Smooth muscle cell (in vitro differentiated cells): ENCODE data around the gene BLOC1S1. TPM values are rescaled to one million over a fixed set of nuclear protein-coding genes. Genes with fewer than 3 reads are reported as not detected.

ENCODE experiments used
- DNase-seq: peaks from one replicate; lab custom pipeline; 2025; ENCODE audit not compliant: unreplicated experiment; lab: John Stamatoyannopoulos, UW
- H2AFZ ChIP-seq: fragments of 200-600 bp; sonication (generic); 2 replicates; pipeline ENCODE4 v1.6.0; 2016; ENCODE audit warnings: antibody characterized with exemption, low read depth, mild to moderate bottlenecking
- H3F3A ChIP-seq: fragments of 200-600 bp; sonication (generic); 2 replicates; pipeline ENCODE4 v1.6.0; 2017; ENCODE audit warnings: antibody characterized with exemption, low read depth
- H3K27ac ChIP-seq: fragments of 200-600 bp; sonication (generic); 2 replicates; pipeline ENCODE4 v1.5.1; 2016; ENCODE audit warnings: low read depth, mild to moderate bottlenecking
- H3K27me3 ChIP-seq: fragments of 200-600 bp; sonication (generic); 2 replicates; pipeline ENCODE4 v1.6.1; 2016; ENCODE audit warnings: low read depth, mild to moderate bottlenecking
- H3K36me3 ChIP-seq: fragments of 200-600 bp; sonication (generic); 2 replicates; pipeline ENCODE4 v1.5.1; 2016; ENCODE audit warnings: low read depth
- H3K4me1 ChIP-seq: fragments of 200-600 bp; sonication (generic); 2 replicates; pipeline ENCODE4 v1.5.1; 2016; ENCODE audit warnings: low read depth
- H3K4me2 ChIP-seq: fragments of 200-600 bp; sonication (generic); 2 replicates; pipeline ENCODE4 v1.6.0; 2016; ENCODE audit warnings: mild to moderate bottlenecking
- H3K4me3 ChIP-seq: fragments of 200-600 bp; sonication (generic); 2 replicates; pipeline ENCODE4 v1.5.1; 2016; ENCODE audit warnings: mild to moderate bottlenecking
- H3K79me2 ChIP-seq: fragments of 200-600 bp; sonication (generic); 2 replicates; pipeline ENCODE4 v1.6.0; 2016; ENCODE audit warnings: low read depth, mild to moderate bottlenecking
- H3K9ac ChIP-seq: fragments of 200-600 bp; sonication (generic); 2 replicates; pipeline ENCODE4 v1.6.0; 2016; ENCODE audit warnings: low read depth
- H3K9me3 ChIP-seq: fragments of 200-600 bp; sonication (generic); replicated peaks from 2 replicates; pipeline ENCODE4 v1.5.1; 2016; ENCODE audit warnings: low read depth
- H4K20me1 ChIP-seq: fragments of 200-600 bp; sonication (generic); 2 replicates; pipeline ENCODE4 v1.6.0; 2016; ENCODE audit warnings: low read depth
- WGBS: methylation state at CpG from one replicate; pipeline ENCODE4 v1.1.7; 2016; ENCODE audit warnings: low lambda C conversion rate; 5-methylcytosine and 5-hydroxymethylcytosine counted together
- polyA plus RNA-seq: library from polyadenylated mRNA; unstranded; fragments of >200 nt; fragmentation: Nextera tagmentation; extraction: Ambion mirVana; gene quantifications from 2 replicates; pipeline ENCODE4 v1.2.1, GENCODE V29; 2016
- total RNA-seq: library from RNA; depleted of rRNA; stranded (reverse); fragments of >200 nt; gene quantifications from 2 replicates; pipeline ENCODE4 v1.2.3, GENCODE V29; 2014
- TF ChIP-seq, protein P1 (sequence below): fragments of 200-600 bp; sonication (generic); IDR thresholded peaks from 2 replicates; pipeline ENCODE4 v1.5.1; 2017; ENCODE audit warnings: borderline replicate concordance, mild to moderate bottlenecking, antibody characterized with exemption; ENCODE audit not compliant: insufficient read depth, poor library complexity, severe bottlenecking

BLOC1S1 gene
- total and polyA plus RNA-seq, 2 experiments from 2014 or later = 146 to 150 TPM

DNA sequence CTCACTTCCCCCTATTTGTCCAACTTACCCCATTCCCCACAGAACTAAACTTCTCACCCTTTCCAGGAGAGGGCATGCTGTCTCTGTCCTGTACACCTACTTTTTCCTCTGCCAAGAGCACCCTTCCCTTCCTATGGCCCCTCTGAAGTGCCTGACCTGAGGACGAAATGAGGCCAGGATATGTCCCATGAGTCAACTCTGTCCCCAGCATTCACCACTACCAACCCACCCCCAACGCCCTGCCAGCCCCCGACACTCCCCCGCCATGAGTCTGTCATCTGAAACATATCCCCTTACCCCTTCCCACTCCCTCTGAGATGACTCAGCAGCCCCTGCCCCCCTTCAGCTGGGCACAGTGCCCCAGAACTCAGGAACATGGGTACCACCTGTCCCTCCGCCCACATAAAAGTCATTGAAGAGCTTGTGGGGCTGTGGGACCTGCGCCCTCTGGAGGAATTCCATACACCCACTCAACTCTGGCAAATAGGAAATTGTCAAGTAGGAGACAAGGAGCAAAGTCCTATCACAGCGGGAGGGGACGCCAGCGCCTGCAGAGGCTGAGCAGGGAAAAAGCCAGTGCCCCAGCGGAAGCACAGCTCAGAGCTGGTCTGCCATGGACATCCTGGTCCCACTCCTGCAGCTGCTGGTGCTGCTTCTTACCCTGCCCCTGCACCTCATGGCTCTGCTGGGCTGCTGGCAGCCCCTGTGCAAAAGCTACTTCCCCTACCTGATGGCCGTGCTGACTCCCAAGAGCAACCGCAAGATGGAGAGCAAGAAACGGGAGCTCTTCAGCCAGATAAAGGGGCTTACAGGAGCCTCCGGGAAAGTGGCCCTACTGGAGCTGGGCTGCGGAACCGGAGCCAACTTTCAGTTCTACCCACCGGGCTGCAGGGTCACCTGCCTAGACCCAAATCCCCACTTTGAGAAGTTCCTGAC is 34.4 kb upstream of the BLOC1S1 start:
- Histone ChIP-seq H3K4me1 (peaks cover 10% of the 10 kb centered on the region), H2AFZ (no peak overlapping the region), H3K9ac (no peak overlapping the region), H3K4me3 (peak overlapping the region; percentile 40), H3K27ac (no peak overlapping the region), H3K79me2 (no peaks in the 10 kb centered on the region), H3K9me3 (no peaks in the 10 kb centered on the region), H3K4me2 (peak overlapping the region; percentile 51), H3K36me3 (no peaks in the 10 kb centered on the region), H4K20me1 (no peaks in the 10 kb centered on the region), H3K27me3 (no peaks in the 10 kb centered on the region), H3F3A (no peaks in the 10 kb centered on the region)
- no peak for DNase-seq
- WGBS = 34% methylated on average over 16 of the region's 17 CpGs
- TF ChIP-seq, protein P1, sequence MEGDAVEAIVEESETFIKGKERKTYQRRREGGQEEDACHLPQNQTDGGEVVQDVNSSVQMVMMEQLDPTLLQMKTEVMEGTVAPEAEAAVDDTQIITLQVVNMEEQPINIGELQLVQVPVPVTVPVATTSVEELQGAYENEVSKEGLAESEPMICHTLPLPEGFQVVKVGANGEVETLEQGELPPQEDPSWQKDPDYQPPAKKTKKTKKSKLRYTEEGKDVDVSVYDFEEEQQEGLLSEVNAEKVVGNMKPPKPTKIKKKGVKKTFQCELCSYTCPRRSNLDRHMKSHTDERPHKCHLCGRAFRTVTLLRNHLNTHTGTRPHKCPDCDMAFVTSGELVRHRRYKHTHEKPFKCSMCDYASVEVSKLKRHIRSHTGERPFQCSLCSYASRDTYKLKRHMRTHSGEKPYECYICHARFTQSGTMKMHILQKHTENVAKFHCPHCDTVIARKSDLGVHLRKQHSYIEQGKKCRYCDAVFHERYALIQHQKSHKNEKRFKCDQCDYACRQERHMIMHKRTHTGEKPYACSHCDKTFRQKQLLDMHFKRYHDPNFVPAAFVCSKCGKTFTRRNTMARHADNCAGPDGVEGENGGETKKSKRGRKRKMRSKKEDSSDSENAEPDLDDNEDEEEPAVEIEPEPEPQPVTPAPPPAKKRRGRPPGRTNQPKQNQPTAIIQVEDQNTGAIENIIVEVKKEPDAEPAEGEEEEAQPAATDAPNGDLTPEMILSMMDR = peak; percentile 12

DNA sequence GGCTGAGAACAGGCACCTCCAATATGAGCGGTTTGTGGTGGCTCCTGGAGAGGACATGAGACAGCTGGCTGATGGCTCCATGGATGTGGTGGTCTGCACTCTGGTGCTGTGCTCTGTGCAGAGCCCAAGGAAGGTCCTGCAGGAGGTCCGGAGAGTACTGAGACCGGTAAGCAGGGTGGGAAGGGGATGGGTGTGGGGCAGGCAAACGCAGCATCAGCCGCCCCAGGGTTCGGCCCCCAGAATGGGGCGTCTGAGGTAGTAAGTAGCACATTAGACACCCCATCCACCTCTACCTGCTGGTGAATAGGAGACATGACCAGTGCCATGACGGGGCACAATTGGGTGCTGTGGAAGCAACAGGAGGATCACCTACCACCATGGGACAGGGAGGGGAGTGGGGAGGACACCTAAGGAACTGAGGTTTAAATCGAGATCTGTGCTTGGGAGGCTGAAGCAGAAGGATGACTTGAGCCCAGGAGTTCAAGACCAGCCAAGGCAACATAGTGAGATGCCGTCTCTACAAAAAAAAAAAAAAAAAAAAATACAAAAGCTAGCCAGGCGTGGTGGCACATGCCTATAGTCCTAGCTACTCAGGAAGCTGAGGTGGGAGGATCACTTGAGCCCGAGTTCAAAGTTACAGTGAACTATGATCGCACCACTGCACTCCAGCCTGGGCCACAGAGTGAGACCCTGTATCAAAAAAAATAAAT is 33.6 kb upstream of the BLOC1S1 start:
- H3K4me2 ChIP-seq = no peak overlapping the region
- no peak overlapping the region for H3K9ac ChIP-seq
- TF ChIP-seq, protein P1 = no peak

DNA sequence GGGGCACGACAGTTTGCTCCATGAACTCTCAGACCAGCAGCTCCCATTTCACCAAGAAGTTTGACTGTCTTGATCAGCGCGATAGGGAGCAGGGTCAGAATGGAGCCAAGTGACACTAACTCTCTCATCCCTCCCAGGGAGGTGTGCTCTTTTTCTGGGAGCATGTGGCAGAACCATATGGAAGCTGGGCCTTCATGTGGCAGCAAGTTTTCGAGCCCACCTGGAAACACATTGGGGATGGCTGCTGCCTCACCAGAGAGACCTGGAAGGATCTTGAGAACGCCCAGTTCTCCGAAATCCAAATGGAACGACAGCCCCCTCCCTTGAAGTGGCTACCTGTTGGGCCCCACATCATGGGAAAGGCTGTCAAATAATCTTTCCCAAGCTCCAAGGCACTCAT is 32.2 kb upstream of the BLOC1S1 start:
- Histone ChIP-seq H4K20me1 (no peaks in the 10 kb centered on the region), H3F3A (no peaks in the 10 kb centered on the region), H3K79me2 (no peaks in the 10 kb centered on the region), H3K4me1 (peaks cover 10% of the 10 kb centered on the region), H3K36me3 (no peaks in the 10 kb centered on the region), H3K27me3 (no peaks in the 10 kb centered on the region), H3K4me3 (no peak overlapping the region), H3K4me2 (no peak overlapping the region), H3K27ac (no peak overlapping the region), H2AFZ (no peak overlapping the region), H3K9ac (no peak overlapping the region), H3K9me3 (no peaks in the 10 kb centered on the region)
- TF ChIP-seq, protein P1 = no peak
- no peak for DNase-seq
- 93% methylated on average over 7 of the region's 7 CpGs for WGBS

More for the DNA sequence above, 33.6 kb upstream of the BLOC1S1 start:
- no peaks in the 10 kb centered on the region for H3K9me3 ChIP-seq
- no peak for DNase-seq
- no peaks in the 10 kb centered on the region for H3K36me3 ChIP-seq
- no peak overlapping the region for H2AFZ ChIP-seq
- no peaks in the 10 kb centered on the region for H3F3A ChIP-seq
- no peaks in the 10 kb centered on the region for H3K27me3 ChIP-seq
- no peaks in the 10 kb centered on the region for H3K79me2 ChIP-seq
- H3K4me1 ChIP-seq = peaks cover 10% of the 10 kb centered on the region
- H3K27ac ChIP-seq = no peak overlapping the region
- peak overlapping the region; percentile 40 for H3K4me3 ChIP-seq
- 89% methylated on average over 13 of the region's 13 CpGs for WGBS
- no peaks in the 10 kb centered on the region for H4K20me1 ChIP-seq
